Measurements from ENCODE around the gene USP10. TPM values are rescaled to one million over a fixed set of nuclear protein-coding genes. Genes with fewer than 3 reads are reported as not detected.
"Not testable (repeated sequence)": the region's sequence is repeated elsewhere in the genome, so short reads cannot be mapped to it uniquely, and the experiment has no call there.

The USP10 gene
- total and polyA plus RNA-seq, 4 donors, result 28.2 to 46.1 (median 42.0) TPM

GRCh38 chr16:84687715-84688114 lies 12.1 kb upstream of the USP10 start:
- Histone ChIP-seq H3K27me3 (ENCODE audit: control insufficient read depth in 4 of 4, insufficient read depth in 4 of 4, low read length in 3 of 4) (no peaks in the 10 kb centered on the region), H3K9me3 (ENCODE audit: control insufficient read depth in 4 of 4, low read length in 3 of 4) (no peaks in the 10 kb centered on the region), H3K36me3 (ENCODE audit: control insufficient read depth in 4 of 4, insufficient read depth in 3 of 4, low read depth in 1 of 4, low read length in 3 of 4) (no peaks in the 10 kb centered on the region), H3K4me1 (ENCODE audit: control insufficient read depth in 4 of 4, insufficient read depth in 4 of 4, low read length in 3 of 4) (no peaks in the 10 kb centered on the region), H3K4me3 (ENCODE audit: low read depth in 1 of 3, low read length in 3 of 3) (no peak overlapping the region), H3K9ac (ENCODE audit: low read depth in 1 of 2, low read length in 2 of 2) (no peak overlapping the region), H3K27ac (ENCODE audit: low read depth in 1 of 2, low read length in 2 of 2) (no peak overlapping the region)
- WGBS, result 88% methylated on average over 6 of the region's 6 CpGs
- DNase-seq (ENCODE audit: low spot score), result no peak
- TF ChIP-seq RXRA (IDR thresholded peaks at IDR 0.05) (no peak), REST (IDR thresholded peaks at IDR 0.05) (no peak), HNF4A (conservative IDR thresholded peaks at IDR 0.05) (no peak), CTCF (IDR thresholded peaks at IDR 0.05; ENCODE audit: low read depth, low read length, missing input control) (no peak), ZBTB33 (IDR thresholded peaks at IDR 0.05) (no peak)

- H3K27me3 ChIP-seq (ENCODE audit: control insufficient read depth in 4 of 4, insufficient read depth in 4 of 4, low read length in 3 of 4); DNase-seq (ENCODE audit: low spot score); H3K9me3 ChIP-seq (ENCODE audit: control insufficient read depth in 4 of 4, low read length in 3 of 4); H3K27ac ChIP-seq (ENCODE audit: low read depth in 1 of 2, low read length in 2 of 2); H3K4me1 ChIP-seq (ENCODE audit: control insufficient read depth in 4 of 4, insufficient read depth in 4 of 4, low read length in 3 of 4); H3K9ac ChIP-seq (ENCODE audit: low read depth in 1 of 2, low read length in 2 of 2); H3K36me3 ChIP-seq (ENCODE audit: control insufficient read depth in 4 of 4, insufficient read depth in 3 of 4, low read depth in 1 of 4, low read length in 3 of 4); H3K4me3 ChIP-seq (ENCODE audit: low read depth in 1 of 3, low read length in 3 of 3): not testable (repeated sequence)
- WGBS, result 96% methylated on average over 4 of the region's 4 CpGs
Measured at GRCh38 chr16:84688163-84688562, 11.6 kb upstream of the USP10 start.

- Histone ChIP-seq H3K9ac (ENCODE audit: low read depth in 1 of 2, low read length in 2 of 2) (no peak overlapping the region), H3K4me1 (ENCODE audit: control insufficient read depth in 4 of 4, insufficient read depth in 4 of 4, low read length in 3 of 4) (no peaks in the 10 kb centered on the region), H3K27me3 (ENCODE audit: control insufficient read depth in 4 of 4, insufficient read depth in 4 of 4, low read length in 3 of 4) (no peaks in the 10 kb centered on the region), H3K4me3 (ENCODE audit: low read depth in 1 of 3, low read length in 3 of 3) (no peak overlapping the region), H3K9me3 (ENCODE audit: control insufficient read depth in 4 of 4, low read length in 3 of 4) (no peaks in the 10 kb centered on the region), H3K36me3 (ENCODE audit: control insufficient read depth in 4 of 4, insufficient read depth in 3 of 4, low read depth in 1 of 4, low read length in 3 of 4) (no peaks in the 10 kb centered on the region), H3K27ac (ENCODE audit: low read depth in 1 of 2, low read length in 2 of 2) (no peak overlapping the region)
- DNase-seq (ENCODE audit: low spot score), result no peak
- TF ChIP-seq JUND (IDR thresholded peaks at IDR 0.05), result no peak
- no peak for TF ChIP-seq SP1 (IDR thresholded peaks at IDR 0.05)
- TF ChIP-seq HNF4G (IDR thresholded peaks at IDR 0.05), result no peak
- no peak for TF ChIP-seq ZBTB33 (IDR thresholded peaks at IDR 0.05)
- no peak for TF ChIP-seq HNF4A (conservative IDR thresholded peaks at IDR 0.05)
- no peak for TF ChIP-seq EGR1 (IDR thresholded peaks at IDR 0.05; ENCODE audit: low read depth in 2 of 2)
- TF ChIP-seq YY1 (IDR thresholded peaks at IDR 0.05), result no peak
- TF ChIP-seq TAF1 (conservative IDR thresholded peaks at IDR 0.05), result no peak
- WGBS, result 83% methylated on average over 8 of the region's 8 CpGs
Measured at GRCh38 chr16:84689111-84689510, 10.7 kb upstream of the USP10 start.

Data from liver (tissue), 9 donors.